IgD-negative memory B cell (primary cell): ENCODE results near the gene STKLD1. TPM values are rescaled to one million over a fixed set of nuclear protein-coding genes. Genes with fewer than 3 reads are reported as not detected.

Source experiments
- H3K27ac Mint-ChIP-seq, 3 donors: one replicate each; pipeline ENCODE4 v1.8.0; 2020 to 2022; ENCODE audit warnings: mild to moderate bottlenecking in 3 of 3, mixed read lengths in 3 of 3, moderate library complexity in 1 of 3
- H3K27me3 Mint-ChIP-seq: one replicate; pipeline ENCODE4 v1.8.0; 2021; ENCODE audit warnings: mixed read lengths
- H3K36me3 Mint-ChIP-seq: one replicate; pipeline ENCODE4 v1.8.0; 2020; ENCODE audit warnings: mild to moderate bottlenecking, mixed read lengths
- H3K4me1 Mint-ChIP-seq, 3 donors: one replicate each; pipeline ENCODE4 v1.8.0; 2020 to 2022; ENCODE audit warnings: mixed read lengths in 3 of 3, mild to moderate bottlenecking in 1 of 3
- H3K4me3 Mint-ChIP-seq, 4 donors: one replicate each; pipeline ENCODE4 v1.8.0; 2020 to 2022; ENCODE audit warnings: mild to moderate bottlenecking in 4 of 4, mixed read lengths in 4 of 4, moderate library complexity in 3 of 4
- H3K9me3 Mint-ChIP-seq, 3 donors: one replicate each; pipeline ENCODE4 v1.8.0; 2020 to 2021; ENCODE audit warnings: mixed read lengths in 3 of 3, mild to moderate bottlenecking in 1 of 3
- polyA plus RNA-seq: library from polyadenylated mRNA; unstranded; fragments of 300-500 nt; fragmentation: Illumina TruSeq; gene quantifications from one replicate; pipeline ENCODE4 v1.2.3, GENCODE V29; 2021

The STKLD1 gene
- polyA plus RNA-seq, 1 donor from 2014 or later = 0.16 TPM

- Mint-ChIP-seq H3K27me3 (no peaks in the 10 kb centered on the region), H3K27ac (peak overlapping the region; percentile 80 to 93 (median 89)), H3K36me3 (peaks cover 13% of the 10 kb centered on the region), H3K4me3 (peak overlapping the region; percentile 59 to 92 (median 82)), H3K4me1 (peaks cover 29 to 36% (median 36%) of the 10 kb centered on the region in 3 donors), H3K9me3 (no peaks in the 10 kb centered on the region)
Observed at GRCh38 chr9:133340256-133340655, 35.9 kb upstream of the STKLD1 start.

DNA sequence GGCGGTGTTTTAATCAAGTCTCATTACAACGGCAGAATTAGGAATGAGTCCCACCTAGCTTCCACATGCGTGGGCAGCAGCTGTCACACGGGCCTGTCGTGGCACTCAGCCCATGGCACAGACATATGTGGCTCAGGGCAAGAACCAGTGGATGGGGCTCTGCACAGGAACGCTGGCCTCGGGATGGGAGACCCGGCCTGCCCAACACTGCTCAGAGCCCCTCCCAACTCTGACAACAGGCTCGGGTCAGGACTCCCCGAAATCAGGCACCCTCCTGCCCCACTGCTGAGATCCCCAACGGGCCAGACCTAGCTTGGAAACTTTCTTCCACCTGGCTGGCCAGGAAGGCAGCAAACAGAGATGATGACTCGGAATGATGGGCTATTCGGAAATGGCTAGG is 35.2 kb upstream of the STKLD1 start:
- Mint-ChIP-seq H3K27ac (peak overlapping the region; percentile 14 to 93 (median 89)), H3K27me3 (no peaks in the 10 kb centered on the region), H3K9me3 (no peaks in the 10 kb centered on the region), H3K36me3 (peaks cover 13% of the 10 kb centered on the region), H3K4me1 (peaks cover 22 to 34% (median 33%) of the 10 kb centered on the region in 3 donors), H3K4me3 (peak overlapping the region; percentile 32 to 92 (median 72))

GRCh38 chr9:133341369-133342068 is 34.6 kb upstream of the STKLD1 start:
- peaks cover 13% of the 10 kb centered on the region for H3K36me3 Mint-ChIP-seq
- no peaks in the 10 kb centered on the region for H3K9me3 Mint-ChIP-seq
- peak overlapping the region in 2 of 4 donors; percentile 83 to 92 for H3K4me3 Mint-ChIP-seq
- H3K27me3 Mint-ChIP-seq = no peaks in the 10 kb centered on the region
- peak overlapping the region in 2 of 3 donors; percentile 25 to 93 for H3K27ac Mint-ChIP-seq
- peaks cover 17 to 38% (median 34%) of the 10 kb centered on the region in 3 donors for H3K4me1 Mint-ChIP-seq

DNA sequence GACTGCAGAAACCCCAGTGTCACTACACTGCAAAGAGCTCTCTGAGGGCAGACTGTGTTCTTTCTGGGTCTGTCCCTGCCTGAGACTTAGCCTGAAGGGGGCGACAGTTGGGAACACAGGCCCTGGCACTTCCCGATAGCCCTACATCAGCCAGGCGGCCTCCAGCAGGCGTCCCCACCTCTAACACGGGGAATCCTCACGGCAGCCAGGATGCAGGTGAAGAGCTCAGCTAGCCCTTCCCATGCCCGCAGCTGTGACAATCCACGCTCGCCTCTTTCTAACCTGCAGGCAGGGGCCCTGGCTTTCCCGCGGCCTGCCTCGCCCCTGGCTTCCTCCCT is 34.1 kb upstream of the STKLD1 start:
- H3K36me3 Mint-ChIP-seq = peaks cover 13% of the 10 kb centered on the region
- H3K27ac Mint-ChIP-seq = peak overlapping the region in 2 of 3 donors; percentile 25 to 93
- H3K27me3 Mint-ChIP-seq = no peaks in the 10 kb centered on the region
- peaks cover 17 to 43% (median 40%) of the 10 kb centered on the region in 3 donors for H3K4me1 Mint-ChIP-seq
- peak overlapping the region in 3 of 4 donors; percentile 58 to 83 (median 59) for H3K4me3 Mint-ChIP-seq
- no peaks in the 10 kb centered on the region for H3K9me3 Mint-ChIP-seq

- Mint-ChIP-seq H3K4me1 (peaks cover 17 to 45% (median 41%) of the 10 kb centered on the region in 3 donors), H3K9me3 (no peaks in the 10 kb centered on the region), H3K4me3 (peak overlapping the region in 2 of 4 donors; percentile 27 to 58), H3K27me3 (no peaks in the 10 kb centered on the region), H3K27ac (no peak overlapping the region), H3K36me3 (peaks cover 13% of the 10 kb centered on the region)
Observed at GRCh38 chr9:133342570-133342969, 33.6 kb upstream of the STKLD1 start.

DNA sequence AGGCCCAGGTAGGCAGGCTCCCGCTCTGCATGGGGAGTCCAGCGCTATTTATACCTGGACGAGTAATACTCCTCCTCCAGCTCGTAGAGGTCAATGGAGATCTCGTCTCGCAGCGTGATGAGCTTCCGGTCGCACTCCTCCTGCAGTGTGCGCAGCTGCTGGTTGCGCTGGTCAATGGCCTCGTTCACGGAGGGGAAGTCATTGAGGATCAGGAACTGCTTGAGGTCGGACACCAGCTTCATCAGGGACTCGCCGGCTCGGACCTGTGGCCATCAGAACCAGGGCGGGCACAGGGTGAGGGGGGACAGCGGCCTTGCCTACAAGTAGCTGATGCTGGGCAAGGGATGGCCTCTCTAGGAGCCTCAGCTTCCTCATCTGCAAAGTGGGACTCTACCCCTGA is 32.1 kb upstream of the STKLD1 start:
- peaks cover 13% of the 10 kb centered on the region for H3K36me3 Mint-ChIP-seq

GRCh38 chr9:133344979-133345378 is 31.2 kb upstream of the STKLD1 start:
- peaks cover 25 to 48% (median 41%) of the 10 kb centered on the region in 3 donors for H3K4me1 Mint-ChIP-seq
- H3K36me3 Mint-ChIP-seq = peaks cover 15% of the 10 kb centered on the region
- H3K4me3 Mint-ChIP-seq = peak overlapping the region in 2 of 4 donors; percentile 43 to 58
- no peaks in the 10 kb centered on the region for H3K9me3 Mint-ChIP-seq
- no peaks in the 10 kb centered on the region for H3K27me3 Mint-ChIP-seq
- no peak overlapping the region for H3K27ac Mint-ChIP-seq

More for the DNA sequence above, 32.1 kb upstream of the STKLD1 start:
- Mint-ChIP-seq H3K4me1 (peaks cover 28 to 51% (median 43%) of the 10 kb centered on the region in 3 donors), H3K4me3 (peak overlapping the region in 2 of 4 donors; percentile 58 to 81), H3K27ac (no peak overlapping the region), H3K27me3 (no peaks in the 10 kb centered on the region), H3K9me3 (no peaks in the 10 kb centered on the region)

- no peaks in the 10 kb centered on the region for H3K27me3 Mint-ChIP-seq
- peaks cover 19 to 42% (median 35%) of the 10 kb centered on the region in 3 donors for H3K4me1 Mint-ChIP-seq
- H3K36me3 Mint-ChIP-seq = peaks cover 9% of the 10 kb centered on the region
- no peak overlapping the region for H3K27ac Mint-ChIP-seq
- peak overlapping the region in 1 of 4 donors; percentile 88 for H3K4me3 Mint-ChIP-seq
- H3K9me3 Mint-ChIP-seq = no peaks in the 10 kb centered on the region
Observed at GRCh38 chr9:133345596-133345995, 30.6 kb upstream of the STKLD1 start.

DNA sequence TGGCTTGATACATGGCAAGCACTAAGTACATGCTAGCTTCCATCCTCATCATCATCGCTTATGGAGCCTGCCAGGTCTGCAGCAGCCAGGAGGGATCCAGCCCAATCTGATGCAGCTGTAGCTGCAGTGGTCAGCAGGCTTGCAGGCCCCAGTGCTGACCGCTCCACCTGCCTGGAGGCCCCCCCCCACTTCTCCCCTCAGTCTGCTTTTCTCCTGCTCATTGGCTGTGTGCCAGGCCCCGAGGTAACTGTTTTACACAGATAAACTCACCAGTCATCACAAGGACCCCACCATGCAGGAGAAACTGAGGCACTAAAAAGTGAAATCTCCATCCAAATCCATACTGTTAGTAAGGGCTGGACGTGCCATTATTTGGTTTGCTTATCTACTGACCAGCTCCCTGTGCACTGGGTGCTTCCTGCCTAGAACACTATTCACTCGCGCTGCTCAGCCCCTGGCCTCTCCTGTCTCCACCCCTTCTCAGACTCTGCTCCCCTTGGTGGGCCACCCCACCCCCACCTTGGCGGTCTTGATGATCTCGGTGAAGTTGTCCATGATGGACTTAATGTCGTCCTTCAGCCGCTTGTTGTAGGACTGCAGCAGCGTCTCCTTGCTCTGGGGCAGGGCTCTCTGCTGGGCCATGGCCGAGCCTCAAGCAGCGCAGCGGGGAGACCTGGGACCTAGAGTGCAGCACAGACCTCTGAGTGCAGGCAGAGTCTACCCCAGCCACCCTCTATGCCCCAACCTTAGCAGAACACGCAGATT is 30.0 kb upstream of the STKLD1 start:
- no peaks in the 10 kb centered on the region for H3K9me3 Mint-ChIP-seq
- H3K4me1 Mint-ChIP-seq = peaks cover 14 to 36% (median 30%) of the 10 kb centered on the region in 3 donors
- H3K27ac Mint-ChIP-seq = peak overlapping the region; percentile 87 to 99 (median 93)
- peaks cover 6% of the 10 kb centered on the region for H3K36me3 Mint-ChIP-seq
- peak overlapping the region; percentile 87 to 96 (median 91) for H3K4me3 Mint-ChIP-seq
- no peaks in the 10 kb centered on the region for H3K27me3 Mint-ChIP-seq

DNA sequence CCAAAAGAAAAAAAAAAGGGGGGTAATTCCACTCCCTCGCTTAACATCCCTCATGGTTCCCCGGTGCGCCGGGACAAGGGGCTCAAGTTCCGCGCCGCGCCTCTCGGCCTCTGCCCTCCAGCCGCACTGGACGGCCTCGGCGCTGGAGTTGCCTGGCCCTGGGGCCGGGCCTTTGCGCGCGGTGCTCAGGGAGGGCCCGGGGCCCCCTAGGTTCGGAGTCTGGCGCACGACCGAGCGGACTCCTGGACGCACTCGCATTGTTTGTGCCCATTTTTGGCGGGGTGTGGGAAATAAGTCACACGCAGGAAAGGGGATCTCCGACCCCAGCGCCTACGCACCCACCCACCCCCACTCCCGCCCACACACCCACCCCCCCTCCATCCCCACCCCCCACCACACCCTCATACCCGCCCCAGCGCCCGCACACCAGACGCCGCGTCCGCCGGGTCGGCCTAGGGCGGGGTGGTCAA is 28.6 kb upstream of the STKLD1 start:
- no peaks in the 10 kb centered on the region for H3K9me3 Mint-ChIP-seq
- H3K27ac Mint-ChIP-seq = peak overlapping the region; percentile 87 to 99 (median 98)
- H3K4me3 Mint-ChIP-seq = peak overlapping the region; percentile 95 to 100 (median 98)
- H3K4me1 Mint-ChIP-seq = peaks cover 17 to 28% (median 25%) of the 10 kb centered on the region in 3 donors
- no peaks in the 10 kb centered on the region for H3K27me3 Mint-ChIP-seq
- peaks cover 5% of the 10 kb centered on the region for H3K36me3 Mint-ChIP-seq

GRCh38 chr9:133347985-133348717 is 28.0 kb upstream of the STKLD1 start, which contains the start of the genes MED22 and RPL7A:
MED22 (minus strand) TSS chr9:133348131; CDS start chr9:133346662, 1,469 bp downstream.
RPL7A (plus strand) TSS chr9:133348218; CDS start chr9:133348244, 26 bp downstream.
- Mint-ChIP-seq H3K27ac (peak within 1 kb of the TSS; percentile 87 to 99 (median 98)), H3K4me3 (peak within 1 kb of the TSS; percentile 95 to 100 (median 98)), H3K27me3 (no peaks in the 10 kb centered on the region), H3K9me3 (no peaks in the 10 kb centered on the region), H3K4me1 (peaks cover 17 to 29% (median 23%) of the 10 kb centered on the region in 3 donors), H3K36me3 (peaks cover 5% of the 10 kb centered on the region)

DNA sequence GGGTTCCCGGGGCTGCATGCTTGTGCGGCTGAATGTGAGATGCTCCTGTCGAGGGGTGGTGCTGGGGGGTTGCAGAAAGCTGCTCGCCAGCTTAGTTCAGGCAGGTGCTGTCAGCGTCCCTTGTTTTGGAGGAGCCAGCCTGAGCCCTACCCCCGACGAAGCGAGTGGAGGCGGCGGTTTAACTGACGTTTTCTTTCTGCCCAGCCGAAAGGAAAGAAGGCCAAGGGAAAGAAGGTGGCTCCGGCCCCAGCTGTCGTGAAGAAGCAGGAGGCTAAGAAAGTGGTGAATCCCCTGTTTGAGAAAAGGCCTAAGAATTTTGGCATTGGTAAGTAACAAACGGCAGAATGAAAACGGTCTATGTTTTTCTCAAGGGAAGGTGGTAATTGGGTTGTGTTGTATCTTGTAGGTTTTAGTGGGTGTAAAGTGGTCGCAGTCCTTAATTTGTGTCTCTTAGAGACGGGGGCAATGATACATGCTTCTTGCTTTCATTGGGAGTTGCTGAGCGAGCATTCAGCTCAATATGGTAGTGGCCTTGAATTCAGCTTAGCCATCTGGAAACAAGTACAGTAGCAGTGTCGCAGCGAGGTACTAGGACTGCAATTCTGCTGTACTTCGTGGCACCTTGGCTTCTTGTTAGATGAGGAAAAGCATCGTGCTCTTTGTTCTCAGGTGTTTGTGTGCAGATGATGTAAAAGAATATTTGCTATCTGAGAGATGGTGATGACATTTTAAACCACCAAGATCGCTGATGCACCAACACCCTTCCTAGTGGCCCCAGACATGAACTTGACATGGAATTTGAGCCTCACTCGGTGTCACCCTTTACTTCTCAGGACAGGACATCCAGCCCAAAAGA is 27.2 kb upstream of the STKLD1 start:
- Mint-ChIP-seq H3K4me3 (peak overlapping the region; percentile 95 to 100 (median 98)), H3K4me1 (peaks cover 17 to 31% (median 23%) of the 10 kb centered on the region in 3 donors), H3K27ac (peak overlapping the region; percentile 85 to 98 (median 97)), H3K36me3 (peaks cover 5% of the 10 kb centered on the region), H3K27me3 (no peaks in the 10 kb centered on the region), H3K9me3 (no peaks in the 10 kb centered on the region)

- peak overlapping the region in 2 of 4 donors; percentile 72 to 95 for H3K4me3 Mint-ChIP-seq
- H3K9me3 Mint-ChIP-seq = no peaks in the 10 kb centered on the region
- peaks cover 17 to 35% (median 26%) of the 10 kb centered on the region in 3 donors for H3K4me1 Mint-ChIP-seq
- H3K27me3 Mint-ChIP-seq = no peaks in the 10 kb centered on the region
- peaks cover 5% of the 10 kb centered on the region for H3K36me3 Mint-ChIP-seq
- H3K27ac Mint-ChIP-seq = peak overlapping the region in 1 of 3 donors; percentile 85
Observed at GRCh38 chr9:133349965-133350616, 26.1 kb upstream of the STKLD1 start.
